Activated CD4-positive, alpha-beta memory T cell treated with anti-CD3 and anti-CD28 coated beads for 36 hours (primary cell): ENCODE measurements around the gene GAL3ST3. TPM values are rescaled to one million over a fixed set of nuclear protein-coding genes. Genes with fewer than 3 reads are reported as not detected.

ENCODE experiments used
- CTCF ChIA-PET: fragments of 350-600 bp; sonication (Branson Sonifier 250); formaldehyde crosslinking; loops from one replicate; lab custom pipeline; 2021; ENCODE audit warnings: antibody characterized with exemption, inconsistent platforms; lab: Charles Lee
- POLR2A ChIA-PET: fragments of 350-600 bp; sonication (Branson Sonifier 250); formaldehyde crosslinking; loops from one replicate; lab custom pipeline; 2021; ENCODE audit warnings: antibody characterized with exemption; lab: Charles Lee
- DNase-seq: peaks from one replicate; pipeline ENCODE4 v3.0.0-alpha.2; 2020
- H3K27ac Mint-ChIP-seq: one replicate; pipeline ENCODE4 v1.8.0; 2021; ENCODE audit warnings: mixed read lengths
- H3K27me3 Mint-ChIP-seq: one replicate; pipeline ENCODE4 v1.8.0; 2021; ENCODE audit warnings: mixed read lengths
- H3K36me3 Mint-ChIP-seq: one replicate; pipeline ENCODE4 v1.8.0; 2021; ENCODE audit warnings: mixed read lengths
- H3K4me1 Mint-ChIP-seq: one replicate; pipeline ENCODE4 v1.8.0; 2021; ENCODE audit warnings: low read depth, mixed read lengths
- H3K4me3 Mint-ChIP-seq: one replicate; pipeline ENCODE4 v1.8.0; 2021; ENCODE audit warnings: mild to moderate bottlenecking, mixed read lengths
- H3K9me3 Mint-ChIP-seq: one replicate; pipeline ENCODE4 v1.8.0; 2021; ENCODE audit warnings: mixed read lengths
- intact Hi-C: fragments of 100-400 bp; cut with micrococcal nuclease; formaldehyde crosslinking; loops from one replicate; pipeline ENCODE4 v1.15.1; 2023
- total RNA-seq, 2 experiments: library from RNA; stranded (reverse); gene quantifications; one replicate each; pipeline ENCODE4 v1.2.3, GENCODE V29; 2021

The GAL3ST3 gene
- total RNA-seq, 2 experiments from 2014 or later: not detected

DNA sequence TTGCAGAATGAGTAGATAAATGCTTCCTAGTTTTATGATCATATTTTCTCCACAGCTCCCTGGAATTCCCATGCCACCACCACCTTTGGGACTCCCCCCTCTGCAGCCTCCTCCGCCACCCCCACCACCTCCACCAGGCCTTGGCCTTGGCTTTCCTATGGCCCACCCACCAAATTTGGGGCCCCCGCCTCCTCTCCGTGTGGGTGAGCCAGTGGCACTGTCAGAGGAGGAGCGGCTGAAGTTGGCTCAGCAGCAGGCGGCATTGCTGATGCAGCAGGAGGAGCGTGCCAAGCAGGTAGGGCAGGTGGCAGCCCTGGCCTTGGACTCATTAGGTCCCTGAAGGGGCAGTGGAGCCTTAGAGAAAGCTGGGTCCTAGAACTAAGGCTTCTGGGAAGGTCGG, 6.1 kb upstream of the GAL3ST3 start:
- POLR2A ChIA-PET: interaction anchor here (0.6 to 1.6 kb wide), 4 partner anchors 9 to 119 kb away, joined by 3 to 4 read pairs (median 4); no protein-coding TSS in a partner anchor
- CTCF ChIA-PET: interaction anchor here (1.2 to 6.9 kb wide), 5 partner anchors 10 to 170 kb away, joined by 3 to 77 read pairs (median 7); partner anchors contain the start of gene PACS1
- no peak for DNase-seq
- no peak overlapping the region for H3K4me3 Mint-ChIP-seq
- no peak overlapping the region for H3K27ac Mint-ChIP-seq
- intact Hi-C loops: no loop called here
- H3K36me3 Mint-ChIP-seq: peaks cover 55% of the 10 kb centered on the region
- no peaks in the 10 kb centered on the region for H3K9me3 Mint-ChIP-seq
- peaks cover 48% of the 10 kb centered on the region for H3K4me1 Mint-ChIP-seq
- no peaks in the 10 kb centered on the region for H3K27me3 Mint-ChIP-seq

DNA sequence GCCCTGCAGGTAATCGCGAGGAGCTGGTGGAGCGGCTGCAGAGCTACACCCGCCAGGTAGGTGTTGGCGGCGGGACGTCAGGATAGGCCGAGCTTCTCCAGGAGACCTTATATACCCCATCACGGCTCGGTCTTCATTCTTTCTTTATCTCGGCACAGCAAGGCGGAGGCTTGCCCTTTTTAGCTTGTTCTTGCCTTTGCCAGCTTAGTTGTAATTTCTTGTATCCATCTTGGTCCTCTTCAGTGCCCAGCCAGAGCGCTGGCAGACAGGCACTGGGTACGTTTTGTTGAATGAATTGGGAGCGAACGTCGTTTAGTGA, 3.7 kb upstream of the GAL3ST3 start:
- H3K27me3 Mint-ChIP-seq: peaks cover 5% of the 10 kb centered on the region
- ChIA-PET POLR2A (interaction anchor here (0.8 to 4.5 kb wide), 8 partner anchors 8 to 260 kb away, joined by 3 to 32 read pairs (median 3); partner anchors contain the start of genes BANF1, CCDC85B and PACS1), CTCF (interaction anchor here (0.9 to 6.9 kb wide), 7 partner anchors 8 to 272 kb away, joined by 3 to 77 read pairs (median 9); partner anchors contain the start of genes AP5B1, BANF1 and PACS1)
- no peak for DNase-seq
- H3K4me1 Mint-ChIP-seq: peaks cover 41% of the 10 kb centered on the region
- H3K27ac Mint-ChIP-seq: peak overlapping the region; percentile 97
- H3K9me3 Mint-ChIP-seq: no peaks in the 10 kb centered on the region
- intact Hi-C loops: loop anchor here (1.0 to 5.0 kb wide), 4 partner anchors 17 to 437 kb away; partner anchors contain the start of genes BANF1, EIF1AD, PCNX3 and RAB1B
- H3K4me3 Mint-ChIP-seq: peak overlapping the region; percentile 100
- H3K36me3 Mint-ChIP-seq: peaks cover 36% of the 10 kb centered on the region

DNA sequence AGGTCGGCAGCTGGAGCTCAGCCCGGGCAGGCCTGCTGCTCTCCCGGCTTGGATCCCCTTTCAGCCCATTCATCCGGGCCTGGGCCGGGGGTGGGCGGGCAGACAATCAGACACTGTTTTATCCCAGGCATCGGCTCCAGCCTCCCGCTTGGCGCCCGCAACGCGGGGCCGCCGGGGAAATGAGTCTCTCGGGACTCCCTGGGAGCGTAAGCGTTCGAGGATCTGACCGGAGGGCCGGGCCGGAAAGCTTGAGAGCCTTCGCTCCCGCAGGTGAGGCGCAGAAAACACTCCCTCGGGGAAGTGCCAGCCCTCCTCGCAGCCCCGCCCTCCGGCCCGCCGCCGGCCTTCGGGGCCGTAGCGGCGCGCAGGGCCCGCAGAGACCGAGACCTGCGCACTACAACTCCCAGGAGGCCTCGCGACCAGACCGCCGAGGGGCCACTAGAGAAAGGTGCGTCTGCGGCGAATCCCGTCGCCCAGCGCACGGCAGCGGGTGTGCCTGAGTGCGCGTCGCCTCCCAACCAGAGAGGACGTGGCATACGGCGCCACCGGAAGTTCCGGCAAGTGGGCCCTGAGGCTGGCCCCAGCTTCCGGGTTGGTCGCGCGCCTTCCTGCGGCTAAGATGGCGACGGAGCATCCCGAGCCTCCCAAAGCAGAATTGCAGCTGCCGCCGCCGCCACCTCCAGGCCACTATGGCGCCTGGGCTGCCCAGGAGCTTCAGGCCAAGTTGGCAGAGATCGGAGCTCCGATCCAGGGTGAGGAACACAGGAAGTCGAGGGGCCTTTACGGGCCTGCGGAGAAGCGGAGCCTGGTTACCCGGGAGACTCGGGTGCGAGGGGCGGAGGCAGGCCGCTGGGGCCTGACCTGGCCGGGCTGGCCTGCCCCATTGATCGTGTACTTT, 3.1 kb upstream of the GAL3ST3 start, which contains the start of gene SF3B2:
TSS of gene SF3B2 (plus strand) at position 599 of the 898 bp plus-strand sequence. CDS start at position 620, 21 bp downstream.
- peaks cover 5% of the 10 kb centered on the region for H3K27me3 Mint-ChIP-seq
- ChIA-PET POLR2A (interaction anchor here (0.7 to 4.5 kb wide), 12 partner anchors 8 to 272 kb away, joined by 3 to 32 read pairs (median 3); partner anchors contain the start of genes BANF1, CCDC85B and PACS1), CTCF (interaction anchor here (0.9 to 6.9 kb wide), 13 partner anchors 9 to 341 kb away, joined by 3 to 77 read pairs (median 5); partner anchors contain the start of genes AP5B1, BANF1, FIBP and KAT5)
- H3K9me3 Mint-ChIP-seq: no peaks in the 10 kb centered on the region
- intact Hi-C loops: loop anchor here (1.0 to 5.0 kb wide), 4 partner anchors 17 to 437 kb away; partner anchors contain the start of genes BANF1, EIF1AD, PCNX3 and RAB1B
- peak; percentile 99 for DNase-seq
- peaks cover 41% of the 10 kb centered on the region for H3K4me1 Mint-ChIP-seq
- H3K36me3 Mint-ChIP-seq: peaks cover 31% of the 10 kb centered on the region
- peak within 1 kb of the TSS; percentile 100 for H3K4me3 Mint-ChIP-seq
- peak within 1 kb of the TSS; percentile 97 for H3K27ac Mint-ChIP-seq

DNA sequence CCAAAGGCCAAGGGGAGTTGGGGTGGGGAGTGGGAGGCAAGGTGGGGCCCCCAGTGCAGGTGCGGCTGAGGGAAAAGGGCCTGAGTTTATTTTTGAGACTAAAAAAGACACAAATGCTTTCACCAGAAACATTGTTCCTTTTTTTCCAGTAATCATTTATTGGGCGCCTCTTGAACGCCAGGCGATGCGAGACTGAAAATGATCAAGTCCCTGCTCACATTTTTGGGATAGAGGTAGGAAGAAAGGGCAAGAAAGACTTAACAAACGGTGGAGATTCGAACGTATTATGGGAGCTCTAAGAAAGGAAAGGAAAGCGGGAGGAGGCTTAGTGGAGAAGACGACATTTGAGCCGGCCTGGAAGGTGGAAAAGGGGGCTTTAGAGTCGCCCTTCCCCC, 2.4 kb upstream of the GAL3ST3 start:
- H3K4me1 Mint-ChIP-seq: peaks cover 41% of the 10 kb centered on the region

DNA sequence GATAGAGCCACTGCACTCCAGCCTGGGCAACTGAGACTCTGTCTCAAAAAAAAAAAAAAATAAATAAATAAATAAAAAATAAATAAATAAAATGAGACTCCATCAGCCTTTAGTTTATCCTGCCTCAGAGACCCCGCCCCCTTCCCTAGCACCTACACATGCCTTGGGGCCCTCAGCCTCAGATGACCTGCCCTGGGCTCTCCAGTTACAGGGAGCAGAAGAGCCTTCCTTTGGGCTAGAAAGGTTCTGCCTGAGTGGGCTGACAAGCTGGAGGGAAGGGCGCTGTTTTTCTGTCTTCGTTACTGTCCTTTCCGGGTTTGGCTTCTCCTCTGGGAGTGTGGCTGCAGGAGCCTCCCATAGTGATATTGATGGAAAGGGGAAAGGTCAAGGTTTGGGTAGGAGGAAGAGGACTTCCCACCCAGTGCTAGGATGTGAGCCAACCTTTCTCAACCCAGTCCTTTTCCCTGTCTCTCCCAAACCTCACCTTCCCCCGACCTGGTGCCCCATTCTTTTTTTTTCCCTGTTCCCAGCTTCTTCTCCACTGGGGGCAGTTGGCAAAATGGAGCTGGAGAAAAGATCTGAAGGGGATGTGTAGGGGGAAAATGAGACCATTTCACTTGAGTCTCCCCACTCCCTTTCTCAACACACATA, 1.7 kb upstream of the GAL3ST3 start:
- ChIA-PET CTCF (interaction anchor here (1.4 to 6.9 kb wide), 6 partner anchors 18 to 339 kb away, joined by 4 to 77 read pairs (median 6); partner anchors contain the start of genes FIBP, KAT5 and PACS1), POLR2A (interaction anchor here (0.6 to 4.5 kb wide), 3 partner anchors 19 to 364 kb away, joined by 4 to 32 read pairs (median 8); partner anchors contain the start of genes BANF1 and PACS1)
- DNase-seq: no peak
- intact Hi-C loops: loop anchor here (5.0 kb wide), 1 partner anchor 217 kb away; the partner anchor contains the start of gene RAB1B
- peaks cover 42% of the 10 kb centered on the region for H3K4me1 Mint-ChIP-seq
- peak overlapping the region; percentile 97 for H3K27ac Mint-ChIP-seq
- H3K36me3 Mint-ChIP-seq: peaks cover 22% of the 10 kb centered on the region
- no peaks in the 10 kb centered on the region for H3K9me3 Mint-ChIP-seq
- peaks cover 5% of the 10 kb centered on the region for H3K27me3 Mint-ChIP-seq
- H3K4me3 Mint-ChIP-seq: peak overlapping the region; percentile 100

More for the DNA sequence above, 2.4 kb upstream of the GAL3ST3 start:
- no peak for DNase-seq
- ChIA-PET POLR2A (interaction anchor here (0.6 to 4.5 kb wide), 6 partner anchors 18 to 365 kb away, joined by 3 to 32 read pairs (median 4); partner anchors contain the start of genes BANF1 and PACS1), CTCF (interaction anchor here (0.9 to 6.9 kb wide), 11 partner anchors 9 to 340 kb away, joined by 3 to 77 read pairs (median 6); partner anchors contain the start of genes AP5B1, FIBP, KAT5 and PACS1)
- intact Hi-C loops: loop anchor here (5.0 kb wide), 1 partner anchor 216 kb away; the partner anchor contains the start of gene RAB1B
- peak overlapping the region; percentile 100 for H3K4me3 Mint-ChIP-seq
- peak overlapping the region; percentile 97 for H3K27ac Mint-ChIP-seq
- peaks cover 5% of the 10 kb centered on the region for H3K27me3 Mint-ChIP-seq
- H3K9me3 Mint-ChIP-seq: no peaks in the 10 kb centered on the region
- H3K36me3 Mint-ChIP-seq: peaks cover 25% of the 10 kb centered on the region

DNA sequence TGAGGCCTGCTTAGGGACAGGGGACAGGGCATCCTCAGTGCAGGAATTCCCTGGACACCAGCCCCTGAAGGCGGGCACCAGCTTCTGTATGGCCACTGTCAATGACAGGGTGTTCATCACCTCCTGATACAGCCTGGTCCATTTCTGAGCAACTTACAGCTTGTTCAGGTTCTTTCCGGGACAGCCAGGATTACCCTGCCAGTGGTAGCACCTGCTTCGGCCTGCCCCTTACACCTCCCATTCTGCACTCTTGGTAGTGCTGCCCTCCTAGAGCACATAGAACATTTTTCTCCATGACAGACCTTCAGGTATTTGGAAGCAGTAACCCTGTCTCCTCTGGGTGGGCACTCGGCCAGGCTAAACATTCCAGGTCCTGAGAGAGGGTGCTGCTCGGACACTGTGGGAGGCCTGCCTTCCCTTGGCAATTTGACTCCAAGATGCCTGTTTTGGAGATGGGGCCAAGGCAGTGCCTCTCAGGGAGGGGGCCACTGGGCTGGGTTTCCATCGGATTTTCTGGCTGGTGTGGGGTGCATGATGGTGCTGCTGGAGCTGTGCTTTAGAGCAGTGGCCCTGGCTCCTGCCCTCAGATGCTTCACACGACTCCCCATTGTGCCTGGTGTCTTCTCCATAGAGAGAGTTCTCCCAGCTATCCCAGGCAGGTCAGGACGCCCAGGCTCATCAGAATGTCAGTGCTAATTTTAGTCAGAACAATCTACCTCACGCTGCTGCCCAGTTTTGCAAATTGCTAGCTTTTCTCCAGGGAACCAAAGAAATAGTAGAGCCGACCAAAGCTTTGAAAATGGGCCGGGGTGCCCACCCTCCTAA, 1.2 kb downstream of the GAL3ST3 start:
- H3K36me3 Mint-ChIP-seq: peaks cover 5% of the 10 kb centered on the region
- H3K9me3 Mint-ChIP-seq: no peaks in the 10 kb centered on the region
- intact Hi-C loops: no loop called here

DNA sequence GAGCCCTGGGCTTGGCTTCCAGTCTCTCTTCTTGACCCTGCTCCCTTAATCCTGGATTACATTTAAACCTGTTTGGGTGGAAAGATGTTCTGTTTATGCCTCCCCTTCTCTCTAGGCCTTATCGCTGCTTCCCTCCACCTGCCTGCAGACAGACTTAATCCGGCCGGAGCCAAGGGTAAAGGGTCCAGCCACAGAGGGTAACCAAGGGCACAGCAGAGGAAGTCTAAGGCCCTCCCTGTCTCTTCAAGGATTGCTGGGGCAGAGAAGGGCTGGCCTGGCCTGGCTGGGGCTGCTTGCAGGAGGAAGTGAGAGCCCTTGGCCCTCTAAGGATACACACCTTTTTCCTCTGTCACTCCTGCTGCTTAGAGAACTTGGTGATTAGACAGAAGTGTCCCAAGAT, 2.1 kb downstream of the GAL3ST3 start:
- H3K27ac Mint-ChIP-seq: no peak overlapping the region
- ChIA-PET CTCF (interaction anchor here (0.7 to 4.4 kb wide), 4 partner anchors 12 to 24 kb away, joined by 3 to 36 read pairs (median 10); no protein-coding TSS in a partner anchor), POLR2A (interaction anchor here (1.2 kb wide), 1 partner anchor 12 kb away, joined by 3 read pairs; no protein-coding TSS in a partner anchor)
- H3K4me1 Mint-ChIP-seq: peaks cover 31% of the 10 kb centered on the region
- no peak overlapping the region for H3K4me3 Mint-ChIP-seq
- H3K27me3 Mint-ChIP-seq: peaks cover 5% of the 10 kb centered on the region
- no peak for DNase-seq
- intact Hi-C loops: no loop called here
- no peaks in the 10 kb centered on the region for H3K36me3 Mint-ChIP-seq
- no peaks in the 10 kb centered on the region for H3K9me3 Mint-ChIP-seq

More for the DNA sequence above, 1.2 kb downstream of the GAL3ST3 start:
- Mint-ChIP-seq H3K4me1 (peaks cover 36% of the 10 kb centered on the region), H3K27me3 (peaks cover 5% of the 10 kb centered on the region), H3K27ac (no peak overlapping the region), H3K4me3 (no peak overlapping the region)
- DNase-seq: no peak
- ChIA-PET POLR2A (interaction anchor here (1.2 kb wide), 1 partner anchor 11 kb away, joined by 3 read pairs; no protein-coding TSS in a partner anchor), CTCF (interaction anchor here (1.1 kb wide), 1 partner anchor 20 kb away, joined by 5 read pairs; no protein-coding TSS in a partner anchor)

DNA sequence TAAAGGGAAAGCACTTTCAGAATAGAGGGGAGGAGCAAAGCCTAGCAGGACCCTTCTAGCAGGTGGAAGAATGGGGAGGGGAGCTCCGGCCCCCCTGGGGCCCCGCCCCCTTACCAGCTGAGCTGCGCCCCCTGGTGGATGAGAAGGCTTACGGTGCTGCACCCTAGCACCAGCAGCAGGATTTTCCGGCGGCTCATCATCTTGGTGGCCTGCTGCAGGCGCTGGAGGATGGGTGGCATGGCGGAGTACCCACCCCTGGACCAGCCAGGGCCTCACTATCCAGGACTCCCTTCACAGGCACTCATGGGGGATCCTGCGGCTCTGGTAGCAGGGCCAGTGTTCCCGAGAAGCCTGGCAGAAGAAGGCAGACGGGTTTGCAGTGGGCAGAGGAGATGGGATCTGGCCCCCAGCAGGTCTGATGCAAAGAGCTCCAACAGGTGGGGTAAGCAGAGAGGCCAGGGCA, 3.8 kb downstream of the GAL3ST3 start:
- CTCF ChIA-PET: interaction anchor here (0.6 to 4.4 kb wide), 47 partner anchors 9 to 341 kb away, joined by 3 to 36 read pairs (median 4); partner anchors contain the start of genes BANF1, CCDC85B, CST6 and EIF1AD
- POLR2A ChIA-PET: interaction anchor here (1.2 to 1.3 kb wide), 2 partner anchors 10 to 333 kb away, joined by 4 to 5 read pairs; partner anchors contain the start of gene KAT5
- Mint-ChIP-seq H3K27ac (peak overlapping the region; percentile 82), H3K4me3 (peak overlapping the region; percentile 42), H3K36me3 (no peaks in the 10 kb centered on the region), H3K4me1 (peaks cover 21% of the 10 kb centered on the region), H3K27me3 (peaks cover 5% of the 10 kb centered on the region), H3K9me3 (no peaks in the 10 kb centered on the region)
- DNase-seq: peak; percentile 88
- intact Hi-C loops: no loop called here

DNA sequence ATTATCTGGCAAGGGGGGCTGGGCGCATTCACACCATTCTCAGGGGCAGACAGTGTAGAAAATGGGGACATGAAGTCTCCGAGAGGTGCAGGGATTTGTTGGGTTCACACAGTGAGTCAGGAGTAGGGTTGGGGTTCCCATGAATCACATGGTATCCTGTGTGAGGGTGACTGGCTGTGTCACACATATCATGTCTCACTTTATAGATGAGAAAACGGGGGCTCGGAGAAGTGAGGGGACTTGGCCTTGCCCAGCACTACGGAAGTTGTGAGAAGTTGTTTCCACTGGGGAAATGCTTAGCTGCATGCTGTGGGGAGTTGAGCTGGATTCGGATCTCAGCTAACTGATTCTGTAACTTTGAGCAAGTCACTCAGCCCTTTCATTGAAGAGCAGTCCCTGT, 4.2 kb downstream of the GAL3ST3 start:
- intact Hi-C loops: no loop called here
- H3K9me3 Mint-ChIP-seq: no peaks in the 10 kb centered on the region
- H3K4me3 Mint-ChIP-seq: peak overlapping the region; percentile 34
- ChIA-PET CTCF (interaction anchor here (0.6 to 4.4 kb wide), 46 partner anchors 8 to 341 kb away, joined by 3 to 36 read pairs (median 4); partner anchors contain the start of genes BANF1, CCDC85B, CST6 and FIBP), POLR2A (interaction anchor here (1.2 kb wide), 1 partner anchor 333 kb away, joined by 5 read pairs; the partner anchor contains the start of gene KAT5)
- peak overlapping the region; percentile 82 for H3K27ac Mint-ChIP-seq
- H3K4me1 Mint-ChIP-seq: peaks cover 21% of the 10 kb centered on the region
- peaks cover 5% of the 10 kb centered on the region for H3K27me3 Mint-ChIP-seq
- H3K36me3 Mint-ChIP-seq: no peaks in the 10 kb centered on the region
- DNase-seq: peak; percentile 57
